CD4-positive, alpha-beta T cell treated with Interleukin-6 at 100 ng/mL for 8 hours (primary cell): ENCODE data around the gene RYR2.
"Not testable (repeated sequence)": the region's sequence is repeated elsewhere in the genome, so short reads cannot be mapped to it uniquely, and the experiment has no call there.

ENCODE experiments used
- DNase-seq: peaks from one replicate; pipeline ENCODE4 v3.0.0-alpha.2; 2020; ENCODE audit warnings: mixed read lengths, low spot score

The RYR2 gene

DNA sequence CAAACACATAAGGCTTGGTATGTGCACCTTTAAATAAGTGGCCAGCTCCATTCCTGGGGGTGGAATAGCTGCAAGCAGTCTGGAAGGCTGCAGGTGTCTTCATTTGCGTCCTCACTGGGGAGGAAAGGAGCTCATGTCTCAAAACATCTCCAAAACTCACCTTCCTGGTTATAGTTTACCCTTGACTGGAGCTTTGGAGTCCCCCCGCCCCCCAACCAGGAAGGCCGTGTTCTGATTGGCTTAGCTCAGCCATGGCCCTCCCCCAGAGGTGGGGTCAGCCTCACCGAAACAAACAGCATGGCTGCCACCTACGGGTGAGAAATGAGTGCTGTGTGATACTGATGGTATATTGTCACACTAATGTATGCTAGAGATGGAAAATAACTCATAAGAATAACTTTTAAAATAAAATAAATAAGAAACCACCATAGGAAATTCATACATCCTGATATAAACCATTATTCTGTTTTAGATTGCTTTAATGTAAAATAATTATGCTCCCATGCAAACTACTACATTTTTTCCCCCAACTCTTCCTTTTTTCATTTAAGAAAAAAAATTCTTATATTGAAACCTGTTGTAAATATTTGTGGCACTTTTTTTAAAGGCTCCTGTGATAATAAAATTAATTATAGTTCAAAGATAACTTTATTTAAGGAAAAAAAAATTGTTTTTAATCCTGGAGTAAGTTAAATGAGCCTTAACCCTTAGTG lies 757.9 kb downstream of the RYR2 start:
- no peak for DNase-seq

DNA sequence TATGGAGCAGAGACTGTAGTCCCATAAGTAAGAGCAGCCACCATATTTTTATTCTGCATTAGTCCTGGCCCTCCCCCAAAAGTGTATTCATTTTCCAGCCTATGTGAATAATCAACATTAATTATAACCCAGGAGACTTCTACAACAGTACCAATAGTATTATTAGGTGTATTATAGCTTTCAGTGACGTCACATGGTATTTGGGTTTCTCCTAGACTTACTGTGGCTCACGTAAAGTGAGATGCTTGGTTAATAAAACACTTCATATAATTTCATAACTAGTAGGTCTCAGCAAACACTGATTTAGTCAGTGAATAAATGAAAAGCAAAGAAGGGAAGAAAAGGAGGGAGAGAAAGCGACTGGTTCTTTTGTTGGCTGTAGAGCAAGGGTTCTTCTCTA lies 762.5 kb downstream of the RYR2 start:
- DNase-seq, result no peak

- DNase-seq, result no peak
Observed at GRCh38 chr1:237809099-237809498, 767.1 kb downstream of the RYR2 start.

DNA sequence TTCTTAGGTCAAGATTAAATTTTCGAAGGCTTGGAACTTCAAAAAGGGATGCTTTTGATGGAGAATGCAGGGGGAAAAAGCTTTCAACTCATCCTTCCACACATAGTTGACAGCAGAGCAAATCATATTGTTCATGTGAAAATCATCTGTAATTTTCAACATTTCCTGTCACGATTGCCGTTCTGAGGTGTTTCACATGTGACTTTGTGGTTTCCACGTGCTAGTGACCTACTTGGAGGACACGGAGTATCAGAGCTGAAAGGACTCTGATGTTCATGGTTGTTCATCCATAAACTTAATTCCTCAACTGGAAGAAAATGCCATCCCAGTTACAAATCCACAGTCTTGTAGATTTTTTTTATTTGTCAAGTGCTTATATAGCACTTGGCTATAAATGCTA lies 769.6 kb downstream of the RYR2 start:
- no peak for DNase-seq

DNA sequence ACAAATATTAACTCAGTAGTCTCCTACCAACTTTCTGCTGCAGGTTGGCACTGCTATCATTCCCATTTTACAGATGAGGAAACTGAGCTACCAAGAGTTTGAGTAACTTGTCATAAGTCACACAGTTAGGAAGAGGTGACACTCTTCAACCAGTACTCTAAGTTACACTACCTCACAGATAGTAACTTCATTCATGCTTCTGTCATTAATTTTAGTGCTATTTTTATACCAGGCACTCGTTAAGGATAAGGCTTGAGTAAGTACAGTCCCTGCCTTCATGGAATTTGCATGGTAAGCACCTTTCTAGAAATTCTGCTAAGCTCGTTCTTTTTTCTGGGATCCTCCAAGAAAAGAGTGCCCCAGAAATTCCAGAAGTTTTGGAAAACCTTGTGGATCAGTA lies 770.1 kb downstream of the RYR2 start:
- DNase-seq, result no peak

DNA sequence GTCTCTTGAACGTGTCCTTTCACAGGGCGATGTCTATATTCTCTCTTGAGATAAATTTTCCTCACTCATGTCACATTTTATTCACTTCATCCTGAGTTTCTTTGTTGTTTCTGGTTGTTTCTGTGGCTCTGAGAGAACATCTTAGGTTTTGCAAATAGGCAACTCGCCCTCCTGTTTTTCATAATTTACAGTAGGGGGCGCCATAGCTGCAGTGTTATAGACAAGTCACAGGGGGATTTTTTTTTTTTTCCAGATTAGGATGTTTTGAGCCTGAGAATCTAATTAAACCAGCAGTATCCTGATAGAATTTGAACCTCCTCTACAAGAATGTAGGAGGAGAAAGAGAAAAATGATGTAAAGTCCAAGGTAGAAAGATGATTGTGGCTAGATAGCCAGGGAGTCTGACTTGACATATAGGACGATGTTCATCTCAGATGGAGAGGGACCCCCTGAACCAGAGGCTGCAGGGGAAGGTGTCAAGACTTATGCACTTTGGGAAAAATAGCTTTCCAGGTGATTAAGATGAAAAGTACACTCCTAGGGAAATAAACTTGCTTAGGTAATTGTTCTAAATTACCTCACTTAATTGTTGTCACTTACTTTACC lies 772.4 kb downstream of the RYR2 start:
- no peak for DNase-seq

DNA sequence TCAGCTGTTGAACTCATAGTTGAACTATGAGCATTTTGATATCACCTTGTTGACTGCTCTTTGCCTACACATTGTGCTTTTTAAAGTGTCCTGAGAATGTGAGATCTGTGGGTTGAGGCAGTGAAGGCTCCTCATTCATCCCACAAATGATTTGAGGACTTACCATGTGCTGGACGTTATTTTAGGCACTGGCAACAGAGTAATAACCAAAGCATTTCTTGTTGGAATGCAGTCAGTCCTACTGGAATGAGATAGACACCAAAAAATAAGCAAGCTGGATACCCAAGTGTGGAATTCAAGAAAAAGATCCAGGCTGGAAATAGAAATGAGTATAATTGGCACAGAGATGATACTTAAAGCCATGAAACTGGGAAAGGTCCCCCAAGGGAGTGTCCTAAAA lies 775.3 kb downstream of the RYR2 start:
- DNase-seq, result no peak

DNA sequence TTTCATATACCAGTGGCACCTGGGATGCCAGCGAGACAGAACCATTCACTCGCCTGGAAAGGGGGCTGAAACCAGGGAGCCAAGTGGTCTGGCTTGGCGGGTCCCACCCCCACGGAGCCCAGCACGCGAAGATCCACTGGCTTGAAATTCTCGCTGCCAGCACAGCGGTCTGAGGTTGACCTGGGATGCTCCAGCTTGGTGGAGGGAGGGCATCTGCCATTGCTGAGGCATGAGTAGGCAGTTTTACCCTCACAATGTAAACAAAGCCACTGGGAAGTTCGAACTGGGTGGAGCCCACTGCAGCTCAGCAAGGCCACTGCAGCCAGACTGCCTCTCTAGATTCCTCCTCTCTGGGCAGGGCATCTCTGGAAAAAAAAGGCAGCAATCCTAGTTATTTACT lies 778.6 kb downstream of the RYR2 start:
- DNase-seq, result not testable (repeated sequence)

- no peak for DNase-seq
Observed at GRCh38 chr1:237832858-237833257, 790.9 kb downstream of the RYR2 start.

DNA sequence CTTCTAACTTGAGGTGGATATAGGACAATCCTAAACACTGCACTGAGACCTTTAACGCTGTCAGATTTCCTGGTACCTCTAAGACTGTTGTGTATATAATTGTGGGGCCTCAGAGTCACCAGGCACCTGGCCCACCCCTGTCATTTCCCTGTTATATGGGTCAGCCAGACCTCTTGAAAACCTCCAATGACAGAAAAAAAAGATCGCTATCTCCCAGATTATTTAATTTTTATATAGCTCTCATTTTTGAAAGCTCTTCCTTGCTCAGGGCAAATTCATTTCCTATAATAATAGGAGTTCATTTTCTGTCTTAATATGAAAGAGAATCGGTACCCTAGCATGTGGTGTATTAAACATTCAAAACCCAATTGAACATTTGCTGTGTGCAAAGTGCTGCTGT lies 792.1 kb downstream of the RYR2 start:
- no peak for DNase-seq

DNA sequence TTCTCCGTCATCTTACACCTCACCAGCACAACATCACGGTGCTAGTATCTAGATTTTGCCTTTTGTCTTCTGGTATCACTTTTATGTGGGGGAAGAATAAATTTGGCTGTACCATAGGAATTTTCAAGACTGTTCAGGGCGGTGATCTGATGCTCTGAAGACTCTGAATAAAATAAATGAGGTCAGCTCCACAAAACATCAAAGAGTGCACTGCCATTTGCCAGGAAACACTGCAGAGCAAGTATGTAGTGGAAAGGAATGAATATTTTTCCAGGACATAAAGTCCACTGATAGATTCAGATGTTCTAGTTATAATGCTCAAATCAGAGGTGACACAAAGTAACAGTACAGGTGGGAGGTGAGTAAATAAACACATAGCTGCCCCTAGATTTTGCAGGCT lies 792.5 kb downstream of the RYR2 start:
- no peak for DNase-seq

- DNase-seq, result no peak
Observed at GRCh38 chr1:237838320-237838719, 796.3 kb downstream of the RYR2 start.

GRCh38 chr1:237838904-237839534 lies 797.0 kb downstream of the RYR2 start:
- no peak for DNase-seq

DNA sequence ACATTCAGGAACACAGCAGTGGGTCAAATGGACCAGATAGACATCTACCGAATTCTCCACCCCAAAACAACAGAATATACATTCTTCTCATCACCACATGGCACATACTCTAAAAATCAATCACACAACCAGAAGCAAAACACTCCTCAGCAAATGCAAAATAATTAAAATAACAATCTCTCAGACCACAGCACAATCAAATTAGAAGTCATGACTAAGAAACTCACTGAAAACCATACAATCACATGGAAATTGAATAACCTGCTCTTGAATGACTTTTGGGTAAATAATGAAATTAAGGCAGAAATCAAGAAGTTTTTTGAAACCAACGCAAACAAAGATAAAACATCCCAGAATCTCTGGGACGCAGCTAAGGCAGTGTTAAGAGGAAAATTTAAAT lies 799.5 kb downstream of the RYR2 start:
- no peak for DNase-seq

DNA sequence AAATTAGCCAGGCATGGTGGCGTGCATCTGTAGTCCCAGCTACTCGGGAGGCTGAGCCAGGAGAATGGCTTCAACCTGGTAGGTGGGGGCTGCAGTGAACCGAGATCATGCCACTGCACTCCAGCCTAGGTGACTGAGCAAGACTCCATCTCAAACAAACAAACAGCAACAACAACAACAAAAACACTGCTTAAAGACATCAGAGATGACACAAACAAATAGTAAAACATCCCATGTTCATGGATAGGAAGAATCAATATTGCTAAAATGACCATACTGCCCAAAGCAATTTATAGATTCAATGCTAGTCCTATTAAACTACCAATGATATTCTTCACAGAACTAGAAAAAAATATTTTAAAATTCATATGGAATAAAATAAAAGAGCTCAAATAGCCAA lies 801.5 kb downstream of the RYR2 start:
- DNase-seq, result not testable (repeated sequence)

DNA sequence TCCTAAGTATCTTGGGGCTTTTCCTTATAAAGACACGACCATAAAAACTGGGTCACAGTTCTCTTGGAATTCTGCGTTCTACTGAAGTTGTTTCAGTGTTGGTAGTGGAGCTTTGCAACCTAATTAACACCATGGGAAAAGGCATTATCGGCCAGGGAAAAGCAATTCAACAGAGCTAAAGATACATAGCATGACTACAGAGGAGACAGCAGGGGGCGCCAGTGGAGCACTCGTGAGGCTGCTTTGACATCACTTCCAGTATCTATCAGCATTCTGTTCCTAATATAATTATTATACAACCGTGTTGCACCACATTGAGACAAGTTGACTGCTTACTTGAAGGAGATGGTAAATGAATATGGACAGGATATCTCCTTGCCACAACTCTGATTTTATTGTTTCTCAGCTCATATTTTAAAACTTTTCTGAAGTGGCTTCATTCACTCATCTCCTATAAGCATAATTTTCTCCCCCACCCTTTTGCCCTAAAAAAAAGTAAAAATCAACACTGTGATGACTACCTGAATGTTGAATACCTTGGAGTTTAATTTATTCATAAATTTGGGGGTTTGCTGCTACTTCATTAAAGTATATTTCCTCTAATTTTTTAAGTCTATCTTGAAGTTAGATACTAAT lies 809.3 kb downstream of the RYR2 start:
- DNase-seq, result no peak

GRCh38 chr1:237852342-237852741 lies 810.4 kb downstream of the RYR2 start:
- no peak for DNase-seq

GRCh38 chr1:237857455-237857854 lies 815.5 kb downstream of the RYR2 start:
- no peak for DNase-seq

GRCh38 chr1:237858992-237859391 lies 817.0 kb downstream of the RYR2 start:
- no peak for DNase-seq

DNA sequence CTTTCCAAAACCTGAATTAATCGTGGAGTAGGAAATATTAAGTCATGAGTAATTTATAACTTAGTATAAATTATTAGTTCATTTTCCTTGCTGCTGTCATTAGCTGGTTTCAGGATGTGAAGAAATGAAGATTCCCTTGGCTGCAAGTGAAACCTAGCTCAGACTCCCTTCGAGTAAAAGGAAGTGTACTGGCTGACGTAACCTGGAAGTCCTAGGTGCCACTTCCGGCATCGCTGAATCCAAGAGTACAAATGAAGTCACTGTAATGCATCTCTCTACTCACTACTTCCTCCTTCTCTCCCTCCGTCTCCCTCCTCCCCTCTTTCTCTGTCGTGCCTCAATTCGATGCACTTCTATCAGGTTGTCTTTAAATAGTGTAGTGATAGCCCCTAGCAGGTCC lies 820.0 kb downstream of the RYR2 start:
- no peak for DNase-seq

DNA sequence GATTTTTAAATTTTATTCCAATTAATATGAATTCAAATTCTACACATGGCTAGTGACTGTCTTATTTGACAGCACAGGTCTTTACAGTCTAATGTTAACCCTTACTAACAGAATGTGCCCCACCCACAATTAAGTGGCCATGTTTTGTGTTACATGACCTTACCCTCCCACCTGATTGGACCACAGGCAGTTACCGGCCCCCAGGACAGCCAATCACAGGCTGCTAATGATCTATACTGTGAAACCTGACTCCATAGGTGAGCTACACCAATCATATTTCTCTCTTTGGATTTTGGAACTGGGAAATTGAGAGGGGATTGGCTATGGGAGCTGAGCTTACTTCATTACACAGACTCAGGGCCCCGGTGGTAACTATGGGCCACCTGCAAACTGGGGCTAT lies 821.2 kb downstream of the RYR2 start:
- no peak for DNase-seq

DNA sequence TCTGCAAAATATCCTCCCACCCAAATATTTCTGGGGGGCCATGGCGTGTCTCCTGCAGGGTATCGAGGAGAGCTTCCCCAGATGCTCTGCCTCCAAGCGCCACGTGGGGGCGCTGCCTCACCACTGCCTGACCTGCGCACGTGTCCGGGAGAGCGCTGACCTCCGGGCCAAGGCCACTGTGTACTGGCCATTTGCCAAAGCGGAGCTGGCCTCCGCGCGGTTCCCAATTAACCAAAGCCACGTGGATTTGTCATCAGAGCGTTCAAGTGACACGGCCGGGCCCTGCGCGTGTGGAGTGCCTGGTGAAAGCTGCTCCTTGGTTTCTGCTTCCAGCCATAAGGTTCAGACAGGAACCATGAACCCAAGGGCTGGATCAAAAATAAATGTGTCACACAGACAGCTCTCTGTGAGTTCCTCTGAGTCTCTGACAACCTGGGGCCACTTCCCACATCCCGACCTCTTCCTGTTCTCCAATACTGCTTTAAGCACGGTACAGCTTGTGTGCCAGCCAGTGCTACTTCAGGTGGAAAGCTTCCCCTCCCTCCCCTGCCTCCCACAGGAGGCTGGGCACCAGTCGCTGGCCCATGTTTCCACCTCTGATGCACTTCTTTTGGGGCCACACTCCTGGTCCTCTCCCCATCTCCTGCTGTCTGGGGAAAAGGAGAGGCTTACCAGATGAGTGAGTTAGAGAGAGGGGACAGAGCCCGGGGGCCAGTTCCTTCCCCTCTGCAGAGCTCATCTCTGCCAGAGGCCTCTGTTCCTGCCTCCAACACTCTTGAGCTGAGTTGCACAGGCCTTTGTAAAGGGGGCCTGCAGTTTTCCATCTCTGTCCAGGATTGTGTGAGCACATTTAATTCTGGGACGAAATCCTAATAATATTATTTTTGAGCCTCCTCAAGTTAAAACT lies 822.6 kb downstream of the RYR2 start:
- DNase-seq, result no peak
